Pons (tissue), 1 donor: ENCODE results near the gene UGCG.
"Not testable (repeated sequence)": the region's sequence is repeated elsewhere in the genome, so short reads cannot be mapped to it uniquely, and the experiment has no call there.

Source experiments
- DNase-seq: peaks from one replicate; pipeline ENCODE4 v3.0.0-alpha.2; 2016; ENCODE audit warnings: low spot score

Gene UGCG

DNA sequence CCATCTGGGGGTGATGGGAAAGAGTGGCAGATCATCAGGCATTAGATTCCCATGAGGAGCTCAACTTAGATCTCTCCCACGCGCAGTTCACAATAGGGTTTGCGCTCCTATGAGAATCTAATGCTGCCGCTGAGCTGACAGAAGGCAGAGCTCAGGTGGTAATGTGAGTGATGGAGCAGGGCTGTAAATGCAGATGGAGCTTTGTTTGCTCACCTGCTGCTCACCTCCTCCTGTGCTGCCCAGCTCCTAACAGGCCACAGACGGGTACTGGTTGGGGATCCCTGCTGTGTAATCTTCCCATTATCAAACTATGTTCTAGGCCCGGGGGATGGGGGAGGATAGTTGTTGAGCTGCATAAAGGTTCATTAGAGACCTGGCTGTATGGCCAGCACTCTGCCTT is 58.4 kb downstream of the UGCG start:
- no peak for DNase-seq

DNA sequence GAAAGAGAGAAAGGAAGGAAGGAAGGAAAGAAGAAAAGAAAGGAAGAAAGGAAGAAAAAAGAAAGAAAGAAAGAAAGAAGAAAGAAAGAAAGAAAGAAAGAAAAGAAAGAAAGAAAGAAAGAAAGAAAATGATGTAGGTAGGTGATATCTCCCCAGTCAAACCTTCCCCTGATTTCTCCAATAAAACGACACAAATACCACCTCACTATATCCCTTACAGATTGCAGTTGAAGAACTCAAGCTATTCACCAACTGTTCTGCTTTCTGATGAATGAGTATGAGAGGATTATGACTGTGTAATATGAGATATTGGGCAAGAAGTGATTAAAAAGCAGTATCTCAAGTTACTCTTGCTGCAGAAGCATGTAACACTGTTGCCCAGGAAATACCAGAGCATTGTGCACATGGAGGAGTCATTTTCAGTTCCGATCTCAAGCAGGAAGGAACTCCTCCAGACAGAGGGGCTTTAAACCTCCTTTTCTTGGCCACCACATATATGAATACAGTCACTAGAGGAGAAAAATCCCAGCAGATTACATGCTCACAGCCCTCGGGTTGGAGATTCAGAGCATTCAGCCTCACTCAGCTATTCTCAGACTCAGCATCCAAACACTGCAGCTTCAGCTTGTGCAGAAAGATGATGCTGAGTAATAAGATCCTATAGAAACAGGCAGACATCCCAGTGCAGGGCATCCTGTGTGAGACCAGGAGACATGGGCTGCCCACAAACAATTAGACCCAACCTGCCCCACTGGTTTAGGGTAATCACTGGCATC is 61.4 kb downstream of the UGCG start:
- no peak for DNase-seq

DNA sequence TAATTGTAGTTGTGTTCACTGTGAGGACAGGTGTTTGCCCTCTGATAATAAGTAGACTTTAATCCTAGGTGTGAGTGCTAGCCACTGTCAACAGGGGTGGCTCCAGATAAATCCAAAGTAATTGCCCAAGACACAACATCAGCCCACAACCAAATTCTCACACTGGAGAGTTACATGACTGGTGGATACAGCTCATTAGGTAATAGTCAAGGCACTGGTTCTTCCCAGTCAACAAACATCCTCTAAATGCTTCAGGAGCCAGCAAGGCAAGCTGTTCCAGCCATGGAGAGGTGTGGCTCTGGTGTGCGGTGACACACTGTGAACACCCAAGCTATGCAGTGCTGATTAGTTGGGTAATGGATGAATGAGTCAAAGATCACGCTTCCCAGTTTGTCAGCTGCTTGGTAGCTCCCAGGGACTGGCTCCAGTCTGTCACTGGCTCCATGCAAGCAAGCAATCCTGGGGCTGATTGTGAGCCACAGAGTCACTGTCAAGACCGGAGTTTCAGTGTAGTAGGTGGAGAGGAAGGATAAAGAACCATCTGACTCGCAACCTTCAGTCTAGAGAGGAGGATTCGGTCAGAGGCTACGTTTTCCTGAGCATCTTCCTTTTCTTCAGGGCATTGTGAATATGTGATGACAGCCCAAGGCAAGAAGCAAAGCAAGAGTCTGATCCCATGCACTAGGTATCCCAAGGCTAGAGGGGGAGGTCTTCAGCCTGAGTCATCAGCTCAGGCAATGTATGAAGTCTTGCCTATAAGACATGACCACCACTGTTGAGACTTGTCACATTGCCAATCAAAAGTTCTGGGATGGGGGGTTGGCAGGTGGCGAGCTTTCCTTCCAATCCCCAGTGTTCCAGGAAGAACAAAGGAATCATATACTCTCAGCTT is 63.1 kb downstream of the UGCG start:
- no peak for DNase-seq

DNA sequence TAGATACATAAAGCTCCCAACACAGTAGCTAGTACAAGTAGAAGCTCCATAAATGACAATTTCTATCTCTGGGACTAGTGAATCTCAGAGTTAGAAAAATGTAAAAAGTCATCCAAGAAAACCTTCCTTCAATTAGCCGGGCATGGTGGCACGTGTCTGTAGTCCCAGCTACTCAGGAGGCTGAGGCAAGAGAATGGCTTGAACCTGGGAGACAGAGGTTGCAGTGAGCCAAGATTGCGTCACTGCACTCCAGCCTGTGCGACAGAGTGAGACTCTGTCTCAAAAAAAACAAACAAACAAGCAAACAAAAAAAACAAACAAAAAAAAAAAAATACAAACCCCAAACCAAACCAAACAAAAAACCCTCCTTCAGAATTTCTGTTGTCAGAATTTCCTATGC is 63.9 kb downstream of the UGCG start:
- DNase-seq = not testable (repeated sequence)

DNA sequence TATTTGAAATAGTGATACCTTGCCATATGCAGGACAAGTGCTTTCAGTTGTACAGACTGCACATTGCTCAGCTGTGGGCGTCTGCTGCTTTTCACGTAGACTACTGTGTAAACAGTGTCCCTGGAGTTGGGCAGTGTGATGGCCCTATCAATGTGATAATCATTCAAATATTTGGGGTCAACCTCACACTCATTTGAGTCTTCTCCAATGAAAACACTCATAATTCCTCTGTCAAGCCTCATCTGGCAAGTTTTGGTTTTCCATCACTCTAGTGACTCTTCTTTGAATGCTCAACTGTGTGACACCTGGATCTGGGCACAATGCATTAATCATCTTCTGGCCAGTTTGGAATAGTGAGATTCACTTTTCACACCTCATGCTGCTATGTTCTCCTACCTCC is 64.4 kb downstream of the UGCG start:
- no peak for DNase-seq

DNA sequence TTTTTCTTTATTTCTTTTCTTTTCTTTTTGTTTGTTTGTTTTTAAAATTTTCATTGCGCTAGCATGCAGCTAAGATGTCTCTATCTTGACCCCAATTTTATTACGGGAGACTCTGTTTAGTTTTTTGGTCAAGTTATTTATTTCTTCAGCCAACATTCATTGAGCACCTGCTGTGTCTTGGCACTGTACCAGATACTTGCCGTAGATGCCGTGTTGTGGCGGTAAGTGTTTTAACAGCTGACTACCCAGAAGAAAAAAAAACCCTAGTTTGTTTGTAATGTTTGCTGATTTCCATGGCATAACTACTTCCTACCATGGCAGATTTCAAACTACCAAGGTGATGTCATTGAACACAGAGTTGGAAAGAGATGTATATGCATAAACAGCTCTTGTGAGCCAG is 65.0 kb downstream of the UGCG start:
- DNase-seq = no peak

DNA sequence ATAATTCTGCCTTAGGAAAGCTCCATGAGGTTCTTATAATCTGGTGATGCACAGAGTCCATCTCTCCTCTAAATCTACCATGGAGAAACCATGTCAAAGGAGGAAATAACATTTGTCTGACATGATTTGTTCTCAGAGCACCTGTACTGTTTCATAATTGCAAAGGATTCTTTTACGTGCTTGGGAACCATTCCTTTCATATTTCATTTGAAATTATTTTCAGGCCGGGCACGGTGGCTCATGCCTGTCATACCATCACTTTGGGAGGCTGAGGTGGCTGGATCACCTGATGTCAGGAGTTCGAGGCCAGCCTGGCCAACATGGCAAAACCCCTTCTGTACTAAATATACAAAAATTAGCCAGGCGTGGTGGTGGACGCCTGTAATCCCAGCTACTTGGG is 65.4 kb downstream of the UGCG start:
- no peak for DNase-seq

DNA sequence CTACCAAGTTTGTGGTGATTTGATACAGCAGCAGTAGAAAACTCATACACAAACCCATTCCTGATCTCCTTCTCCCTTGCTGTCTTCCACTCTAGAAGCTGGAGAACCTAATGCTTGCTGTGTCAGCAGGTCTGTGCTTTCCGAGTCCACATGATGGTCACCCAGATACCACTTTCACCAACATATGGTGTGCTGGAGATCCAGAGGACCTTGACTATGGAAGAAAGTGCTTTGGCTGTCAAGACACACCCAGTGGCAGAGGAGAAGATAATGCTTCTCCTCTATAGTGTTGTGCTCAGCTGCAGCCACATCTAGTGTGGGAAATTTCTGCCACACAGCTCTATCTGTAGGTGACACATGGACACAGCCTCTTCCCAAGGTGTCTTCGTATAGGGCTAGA is 67.4 kb downstream of the UGCG start:
- DNase-seq = no peak

DNA sequence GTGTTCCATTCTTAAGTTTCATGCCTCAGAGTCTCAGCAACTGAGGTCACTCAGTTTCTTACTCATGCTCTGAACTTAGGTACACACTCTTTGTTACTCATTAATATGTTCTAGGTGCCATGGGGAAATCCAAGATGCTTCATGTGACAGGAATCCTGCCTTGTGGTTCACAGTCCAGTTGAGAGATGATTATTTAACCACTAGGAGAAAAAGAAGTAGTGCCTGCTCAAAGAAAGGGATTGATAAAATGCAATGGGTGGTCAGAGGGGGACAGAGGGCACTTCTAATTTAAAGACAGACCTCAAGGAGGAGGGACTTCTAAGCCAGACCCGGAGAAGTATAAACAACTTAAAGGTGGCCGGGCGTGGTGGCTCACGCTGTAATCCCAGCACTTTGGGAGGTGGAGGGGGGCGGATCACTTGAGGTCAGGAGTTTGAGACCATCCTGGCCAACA is 69.0 kb downstream of the UGCG start:
- DNase-seq = no peak

DNA sequence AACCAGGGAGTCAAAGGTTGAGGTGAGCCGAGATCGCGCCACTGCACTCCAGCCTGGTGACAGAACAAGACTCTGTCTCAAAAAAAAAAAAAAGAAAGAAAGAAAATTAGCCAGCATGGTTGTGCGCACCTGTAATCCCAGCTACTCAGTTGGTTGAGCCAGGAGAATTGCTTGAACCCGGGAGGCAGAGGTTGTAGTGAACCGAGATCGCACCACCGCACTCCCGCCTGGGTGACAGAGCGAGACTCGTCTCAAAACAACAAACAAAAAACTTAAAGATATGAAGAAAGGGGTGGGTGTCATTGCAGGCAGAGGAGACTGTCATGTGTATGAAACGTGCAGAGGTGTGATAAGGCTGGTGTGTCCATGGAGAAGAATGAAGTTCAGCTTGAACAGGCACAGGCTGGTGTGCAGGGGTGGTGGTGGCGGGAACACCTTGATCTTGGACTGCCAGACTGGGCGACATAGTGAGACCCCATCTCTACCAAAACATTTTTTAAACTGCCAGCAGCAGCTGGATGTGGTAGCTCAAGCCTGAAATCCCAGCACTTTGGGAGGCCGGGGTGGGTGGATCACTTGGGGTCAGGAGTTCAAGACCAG is 69.6 kb downstream of the UGCG start:
- no peak for DNase-seq

DNA sequence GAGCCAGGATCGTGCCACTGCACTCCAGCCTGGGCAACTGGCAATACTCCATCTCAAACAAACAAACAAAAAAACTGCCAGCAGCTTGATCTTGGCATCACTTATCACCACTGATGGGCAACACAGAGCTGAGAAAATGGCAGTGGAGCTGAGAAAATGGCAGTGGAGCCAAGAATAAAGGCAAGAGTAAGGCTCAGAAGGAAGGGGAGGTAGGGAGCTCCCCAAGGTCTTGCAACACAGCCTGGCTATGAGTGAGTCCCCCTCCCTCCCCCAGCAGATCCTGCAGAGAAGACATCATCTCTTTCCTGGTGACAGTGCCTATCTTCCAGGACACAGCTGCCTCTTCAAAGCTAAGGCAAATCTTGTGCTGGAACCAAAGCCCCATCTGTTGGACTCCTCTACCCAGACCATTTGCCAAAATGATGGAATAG is 70.3 kb downstream of the UGCG start:
- DNase-seq = no peak

DNA sequence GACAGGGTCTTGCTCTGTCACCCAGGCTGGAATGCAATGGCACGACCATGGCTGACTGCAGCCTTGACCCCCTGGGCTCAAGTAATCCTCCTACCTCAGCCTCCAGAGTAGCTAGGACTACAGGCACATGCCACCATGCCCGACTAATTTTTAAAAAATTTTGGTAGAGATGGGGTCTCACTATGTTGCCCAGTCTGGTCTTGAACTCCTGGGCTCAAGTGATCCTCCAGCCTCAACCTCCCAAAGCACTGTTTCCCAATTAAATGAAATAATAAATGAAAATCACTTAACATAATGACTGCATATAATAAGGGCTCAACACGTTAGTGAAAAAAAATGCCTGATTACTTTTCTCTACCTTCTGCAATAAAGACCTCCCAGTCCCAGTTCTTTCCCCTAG is 71.0 kb downstream of the UGCG start:
- no peak for DNase-seq

DNA sequence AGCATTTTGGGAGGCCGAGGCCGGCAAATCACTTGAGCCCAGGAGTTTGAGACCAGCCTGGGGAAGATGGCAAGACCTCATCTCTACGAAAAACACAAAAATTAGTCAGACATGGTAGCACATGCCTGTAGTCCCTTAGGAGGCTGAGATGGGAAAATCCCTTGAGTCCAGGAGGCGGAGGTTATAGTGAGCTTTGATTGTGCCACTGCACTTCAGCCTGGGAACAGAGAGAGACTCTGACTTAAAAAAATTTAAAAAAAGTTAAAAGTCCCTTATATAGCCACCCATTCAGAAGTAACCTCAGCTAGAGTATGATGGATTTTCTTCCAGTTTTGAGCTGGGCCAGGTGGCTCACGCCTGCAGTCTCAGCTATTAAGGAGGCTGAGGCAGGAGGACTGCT is 72.4 kb downstream of the UGCG start:
- no peak for DNase-seq

DNA sequence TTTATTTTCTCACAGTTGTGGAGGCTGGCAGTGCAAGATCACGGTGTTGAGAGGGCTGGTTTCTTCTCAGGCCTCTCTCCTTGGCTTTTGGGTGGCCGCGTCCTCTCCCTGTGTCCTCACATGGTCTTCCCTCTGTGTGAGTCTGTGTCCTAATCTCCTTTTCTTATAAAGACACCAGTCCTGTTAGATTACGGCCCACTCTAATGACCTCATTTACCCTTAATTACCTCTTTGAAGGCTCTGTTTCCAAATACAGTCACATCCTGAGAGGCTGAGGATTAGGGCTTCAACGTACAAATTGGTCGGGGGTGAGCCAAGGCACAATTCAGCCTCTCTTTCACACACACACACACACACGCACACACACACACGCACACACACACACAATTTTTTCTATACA is 73.0 kb downstream of the UGCG start:
- DNase-seq = no peak

DNA sequence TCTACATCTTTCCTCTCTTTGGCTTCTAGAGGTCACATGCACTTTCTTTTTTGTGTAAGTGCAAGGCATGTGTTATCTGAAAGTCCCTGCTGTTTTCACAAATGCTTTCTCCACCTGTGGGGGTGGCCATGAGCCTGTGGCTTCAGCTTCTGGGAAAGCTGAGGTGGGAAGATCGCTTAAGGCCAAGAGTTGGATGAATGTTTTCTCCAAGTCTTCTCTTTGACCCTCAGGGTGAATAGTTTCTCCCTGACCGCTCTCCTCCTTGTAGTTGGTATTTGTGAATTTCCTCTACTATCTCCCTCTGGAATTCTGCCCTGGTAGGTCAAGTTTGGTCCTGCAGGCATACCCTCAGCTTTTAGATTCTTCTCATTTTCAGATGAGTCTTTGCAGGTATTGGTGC is 74.2 kb downstream of the UGCG start:
- no peak for DNase-seq

DNA sequence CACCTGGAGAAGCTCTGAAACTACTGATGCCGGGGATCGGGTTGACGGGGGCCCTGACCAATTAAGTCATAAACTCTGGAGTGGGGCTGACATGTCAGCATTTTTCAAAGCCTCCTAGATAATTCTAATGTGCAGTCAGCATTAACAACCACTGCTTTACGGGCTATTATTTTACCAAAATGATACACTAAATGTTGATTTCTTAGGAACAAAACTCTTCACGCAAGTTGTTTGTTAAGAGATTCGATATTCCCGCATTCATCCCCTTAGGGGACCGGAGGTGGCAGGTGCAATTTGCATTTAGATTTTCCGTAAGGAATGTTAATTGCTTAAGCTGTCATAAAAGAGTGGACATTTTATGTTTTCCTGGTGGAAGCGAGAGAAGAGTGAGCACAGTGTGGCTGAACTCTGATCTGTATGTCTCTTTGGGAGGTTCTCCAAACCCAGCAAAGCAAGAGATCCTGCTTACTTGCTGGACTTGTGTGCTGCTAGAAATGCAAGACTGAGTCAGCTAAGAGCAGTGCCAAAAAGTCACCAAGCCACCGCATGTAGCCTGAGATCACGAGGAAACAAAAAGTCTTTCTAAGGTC is 77.6 kb downstream of the UGCG start:
- DNase-seq = peak; percentile 34

DNA sequence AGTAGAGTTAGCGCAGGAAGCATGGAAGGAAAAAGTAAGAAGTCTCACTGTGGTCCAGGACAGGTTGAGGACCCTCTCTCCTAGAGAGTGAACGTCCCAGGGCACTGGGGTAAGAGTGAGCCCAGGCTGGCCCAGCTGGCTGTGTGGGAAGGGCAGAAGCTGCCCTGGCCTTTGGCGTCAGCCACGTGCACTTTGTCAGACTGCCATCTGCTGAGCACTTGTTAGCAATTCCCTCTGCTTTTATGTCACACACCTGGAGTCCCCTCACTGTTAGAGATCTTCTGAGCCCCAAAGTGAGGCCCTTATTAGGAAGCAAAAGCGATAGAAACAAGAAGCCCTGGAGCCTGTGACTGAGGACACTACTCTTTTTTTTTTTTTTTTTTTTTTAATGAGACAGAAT is 79.1 kb downstream of the UGCG start:
- DNase-seq = no peak

DNA sequence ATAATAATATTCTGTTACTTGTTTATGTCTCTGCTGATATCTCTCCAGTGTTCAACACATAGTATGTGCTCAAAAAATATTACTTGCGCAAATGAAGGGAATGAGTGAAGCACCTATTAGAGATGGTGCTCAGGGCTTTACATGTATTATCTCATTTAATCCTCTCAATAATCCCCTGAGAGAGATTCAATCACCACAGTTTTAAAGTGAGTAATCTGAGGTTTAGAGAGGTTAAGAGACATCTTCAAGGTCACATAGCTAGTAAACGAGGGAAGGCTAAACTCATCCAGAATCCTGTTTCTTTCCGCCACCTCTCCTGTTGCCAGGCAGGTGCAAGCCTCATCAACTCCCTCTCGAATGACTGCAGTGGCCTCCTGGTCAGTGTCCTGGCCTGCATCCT is 82.0 kb downstream of the UGCG start:
- DNase-seq = no peak

DNA sequence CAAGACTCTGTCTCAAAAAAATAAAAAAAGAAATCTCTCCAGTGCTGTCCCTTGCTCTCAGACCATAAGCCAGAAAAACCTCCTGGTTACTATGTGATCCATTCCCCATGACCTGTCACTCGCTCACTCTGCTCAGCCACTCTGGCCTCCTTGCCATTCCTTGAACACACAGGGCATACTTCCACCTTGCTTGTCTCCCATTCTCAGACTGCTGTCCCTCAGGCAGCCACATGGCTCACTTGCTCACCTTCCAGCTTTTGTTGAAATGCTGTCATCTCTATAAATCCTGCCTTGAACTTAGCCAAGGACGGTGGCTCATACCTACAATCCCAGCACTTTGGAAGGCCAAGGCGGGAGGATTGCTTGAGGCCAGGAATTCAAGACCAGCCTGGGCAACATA is 82.9 kb downstream of the UGCG start:
- DNase-seq = no peak

DNA sequence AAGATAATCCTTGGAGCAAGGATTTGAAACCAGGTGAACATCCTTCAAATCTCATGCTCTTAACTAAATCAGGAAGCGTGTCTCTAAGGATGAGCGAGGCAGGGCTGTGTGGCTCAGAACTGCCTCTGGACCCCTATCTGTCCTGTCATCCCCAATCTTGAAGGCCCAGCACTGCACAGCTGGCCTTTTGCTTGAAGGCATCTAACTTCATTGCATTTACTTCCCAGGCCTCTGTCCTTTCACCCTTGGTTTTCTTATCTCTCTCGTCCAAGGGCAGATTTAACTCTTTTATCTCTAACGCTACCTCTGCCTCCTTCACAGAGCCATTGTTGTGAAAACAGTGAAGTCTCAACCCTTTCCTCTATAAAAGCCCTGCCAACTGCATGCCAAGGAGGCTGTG is 83.8 kb downstream of the UGCG start:
- no peak for DNase-seq

DNA sequence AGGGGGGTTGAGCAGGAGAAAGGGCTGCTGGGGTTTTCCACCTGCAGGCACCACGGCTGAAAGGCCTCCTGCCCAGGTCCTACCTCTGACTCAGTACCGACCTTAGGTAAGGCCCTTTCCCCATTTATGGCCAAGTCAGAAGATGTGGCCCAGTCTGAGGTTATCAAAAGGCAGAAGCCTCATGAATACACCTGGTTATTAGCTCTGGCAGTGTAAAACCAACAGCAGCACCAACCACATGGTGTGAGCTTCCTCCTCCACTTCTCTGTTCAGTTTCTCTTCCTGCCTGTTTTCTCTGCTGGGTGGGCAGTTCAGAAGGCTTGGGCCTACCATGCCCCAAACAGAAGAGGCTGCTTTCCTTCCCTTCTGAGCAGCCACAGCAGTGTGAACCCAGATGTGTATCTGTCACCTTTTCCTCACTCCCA is 86.9 kb downstream of the UGCG start:
- peak; percentile 29 for DNase-seq

DNA sequence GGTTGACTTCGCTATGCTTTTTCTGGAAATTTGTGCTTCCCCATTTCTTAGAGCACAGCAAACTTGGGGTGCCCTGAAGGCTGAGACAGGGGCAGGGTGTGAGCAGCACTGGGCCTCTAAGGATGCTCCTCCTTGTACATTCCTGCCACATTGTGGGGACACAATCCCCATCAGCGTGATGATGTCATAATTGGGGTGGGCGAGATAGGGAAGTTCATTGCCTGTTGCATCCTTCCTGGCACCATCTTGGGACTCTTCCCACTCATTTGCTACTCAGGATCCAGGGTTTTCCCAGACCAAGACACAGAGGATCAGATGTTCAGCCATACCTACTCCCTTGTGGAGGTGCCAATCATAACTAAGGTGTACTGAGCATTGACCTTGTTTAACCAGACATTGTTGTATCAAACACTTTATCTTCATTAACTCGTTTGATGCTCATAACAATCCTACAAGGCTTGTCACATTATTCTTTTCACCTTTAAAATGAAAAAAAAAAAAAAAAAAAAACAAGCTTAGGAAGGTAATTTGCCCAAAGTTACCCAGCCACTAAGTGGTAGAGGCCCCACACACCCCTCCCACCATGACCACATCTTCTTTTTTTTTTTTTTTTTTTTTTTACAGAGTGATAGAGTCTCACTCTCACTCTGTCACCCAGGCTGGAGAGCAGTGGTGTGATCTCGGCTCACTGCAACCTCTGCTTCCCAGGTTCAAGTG is 87.6 kb downstream of the UGCG start:
- no peak for DNase-seq
